HG03571 (cell line): Measurements from ENCODE around the gene GPC5.
"Not testable (repeated sequence)": the region's sequence is repeated elsewhere in the genome, so short reads cannot be mapped to it uniquely, and the experiment has no call there.

Source experiments
- ATAC-seq: cut with Tn5 transposase; IDR thresholded peaks from one replicate; pipeline ENCODE4 v1.9.1; 2021; ENCODE audit not compliant: unreplicated experiment

The GPC5 gene

DNA sequence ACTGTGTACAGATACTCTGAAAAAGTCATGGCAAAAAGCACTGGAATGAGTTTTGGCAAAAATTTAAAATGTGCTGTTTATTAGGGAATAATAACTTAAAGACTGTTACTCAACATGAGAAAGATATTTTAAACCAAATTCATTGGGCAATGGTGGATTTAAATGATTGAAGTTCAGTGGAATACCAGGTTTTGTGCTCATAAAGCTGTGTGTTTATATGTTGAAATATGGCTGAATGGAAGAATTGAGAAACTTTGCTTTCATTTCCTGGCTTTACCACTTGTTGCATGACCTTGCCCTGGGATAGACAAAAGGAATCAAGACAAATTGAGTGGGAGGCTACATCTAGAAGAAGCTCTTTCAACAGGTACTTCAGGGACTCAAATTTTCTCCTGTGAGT, 246.4 kb downstream of the GPC5 start:
- no peak for ATAC-seq

DNA sequence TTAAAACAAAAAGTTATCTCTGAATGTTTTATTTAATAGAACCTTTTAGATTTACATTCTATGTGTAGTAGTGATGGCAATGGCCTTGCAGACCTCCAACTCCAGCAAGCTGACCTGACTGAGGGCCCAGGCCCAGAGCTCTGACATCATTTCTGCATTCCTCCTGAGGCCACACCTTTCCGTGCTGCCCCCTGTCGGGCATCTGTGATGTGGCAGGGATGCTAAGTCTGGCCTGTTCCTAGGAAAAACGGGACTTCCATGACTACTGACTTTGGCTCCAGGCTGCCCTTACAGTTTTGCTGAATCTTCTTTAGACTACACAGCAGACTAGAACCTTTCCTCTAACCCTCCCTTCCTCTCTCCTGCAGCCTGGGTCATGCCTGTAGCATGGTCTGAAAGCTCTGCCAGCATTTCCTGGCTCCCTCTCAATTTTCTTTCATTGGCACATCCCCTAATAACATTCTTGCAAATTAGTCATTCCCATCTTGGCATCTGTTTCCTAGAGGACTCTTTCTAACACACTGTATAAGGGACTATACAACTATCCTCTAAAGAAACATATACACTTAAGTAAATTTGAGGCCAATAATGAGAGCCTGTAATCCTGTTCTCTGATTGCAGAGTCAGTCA, 249.1 kb downstream of the GPC5 start:
- ATAC-seq, result no peak

DNA sequence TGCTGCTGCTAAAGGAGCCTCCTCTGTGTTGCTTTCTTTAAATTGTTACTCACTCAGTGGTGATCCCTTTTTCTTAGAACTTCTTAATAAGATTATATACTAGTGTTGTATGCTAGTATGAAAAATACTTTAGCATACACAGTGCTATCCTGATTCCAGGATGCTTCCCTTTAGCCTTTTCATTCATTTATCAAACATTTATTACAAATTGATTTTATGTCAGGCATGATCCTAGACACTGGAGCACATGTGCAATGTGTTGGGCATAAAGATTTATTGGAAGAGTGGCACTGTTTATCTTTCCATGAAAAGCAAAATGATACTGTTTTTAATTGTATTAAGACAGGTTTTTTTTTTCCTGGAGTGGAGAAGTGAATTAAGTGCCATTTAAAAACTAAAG, 249.6 kb downstream of the GPC5 start:
- ATAC-seq, result no peak

DNA sequence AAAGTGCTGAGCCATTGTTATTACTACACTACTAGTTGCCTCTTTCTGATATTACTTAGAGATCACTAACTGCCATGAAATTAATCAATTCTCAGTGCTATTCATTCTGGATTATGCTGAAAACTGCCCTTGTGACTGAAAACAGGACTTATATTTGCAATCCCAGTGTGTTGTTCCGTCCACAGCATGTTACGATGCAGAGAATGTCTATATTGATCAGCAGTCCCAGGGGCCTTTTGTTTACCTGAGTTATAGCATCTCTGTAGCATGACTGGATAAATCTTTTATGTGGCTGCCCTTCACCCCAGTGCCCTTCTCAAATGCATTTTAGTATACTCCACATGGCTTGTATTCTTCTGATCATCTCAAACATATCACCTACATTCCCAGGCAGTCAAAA, 251.0 kb downstream of the GPC5 start:
- no peak for ATAC-seq

DNA sequence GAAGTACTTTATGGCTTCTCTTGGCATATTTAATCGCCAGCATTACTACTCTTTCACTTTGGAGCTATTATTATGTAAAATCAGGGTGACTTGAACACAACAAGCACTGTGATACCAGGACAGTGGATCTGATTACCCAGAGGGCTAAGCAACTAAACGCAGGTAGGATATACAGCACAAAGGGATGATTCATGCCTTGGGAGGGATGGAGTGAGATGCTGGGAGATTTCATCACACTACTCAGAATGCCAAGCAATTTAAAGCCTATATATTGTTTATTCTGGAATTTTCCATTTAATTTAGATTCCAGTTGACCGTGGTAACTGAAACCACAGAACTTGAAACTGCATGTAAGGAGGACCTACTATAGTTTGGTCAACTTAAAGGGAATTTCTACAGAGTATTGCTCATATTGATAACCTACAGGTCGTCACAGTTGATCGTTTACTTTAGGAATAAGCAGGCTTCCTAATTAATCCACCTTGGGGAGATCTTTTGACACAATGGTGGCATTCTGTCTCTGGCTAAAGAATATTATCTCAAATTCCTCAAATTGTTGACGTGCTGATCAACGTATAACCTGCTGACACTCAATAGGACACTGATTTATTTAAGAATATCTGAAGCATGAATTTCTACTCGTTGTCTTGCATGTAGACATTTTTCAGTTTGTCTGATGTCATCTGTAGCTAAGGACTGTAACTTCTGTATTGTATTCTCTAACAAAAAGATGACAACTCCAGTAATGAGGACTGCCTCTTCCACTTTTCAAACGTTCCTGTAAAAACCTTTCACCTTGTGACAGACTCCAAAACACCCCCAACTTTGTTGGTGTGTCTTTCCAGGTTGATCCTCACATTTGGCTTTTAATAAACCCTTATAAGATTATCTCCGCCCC, 254.2 kb downstream of the GPC5 start:
- no peak for ATAC-seq

DNA sequence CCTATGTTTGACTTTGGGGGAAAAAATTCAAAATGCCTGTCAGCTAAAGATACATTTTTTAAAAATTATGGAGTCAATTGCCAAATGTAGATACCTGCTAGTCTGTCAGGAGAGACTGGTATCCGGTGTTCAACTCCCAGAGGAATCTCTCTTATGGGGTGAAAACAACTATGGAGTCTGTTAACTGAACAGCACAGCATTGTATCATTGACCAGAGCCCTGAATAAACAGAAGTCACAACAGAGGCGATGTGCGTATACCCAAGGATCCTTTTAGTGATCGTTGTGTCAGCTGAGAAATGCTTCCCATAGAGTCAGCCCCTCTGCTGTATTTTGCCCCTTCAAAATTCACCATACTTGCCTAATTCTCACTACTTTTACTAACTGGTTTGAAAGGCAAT, 257.3 kb downstream of the GPC5 start:
- ATAC-seq, result no peak

DNA sequence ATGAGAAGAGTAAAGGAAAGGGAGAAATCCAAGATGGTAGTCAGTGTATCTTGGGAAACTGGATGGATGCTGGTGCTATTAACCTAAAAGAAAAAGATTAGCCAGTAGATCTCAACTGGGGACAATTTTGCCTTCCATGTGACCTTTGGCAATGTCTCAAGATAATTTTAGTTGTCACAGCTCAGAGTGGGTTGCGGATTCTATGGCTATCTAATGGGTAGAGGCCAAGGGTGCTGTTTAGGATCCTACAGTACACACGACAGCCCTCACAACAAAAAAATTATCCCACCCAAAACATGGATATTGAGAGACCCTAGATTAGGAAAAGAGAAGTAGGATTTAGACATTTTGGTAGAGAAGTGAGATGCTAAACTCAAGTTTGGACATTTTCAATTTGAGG, 258.9 kb downstream of the GPC5 start:
- no peak for ATAC-seq

DNA sequence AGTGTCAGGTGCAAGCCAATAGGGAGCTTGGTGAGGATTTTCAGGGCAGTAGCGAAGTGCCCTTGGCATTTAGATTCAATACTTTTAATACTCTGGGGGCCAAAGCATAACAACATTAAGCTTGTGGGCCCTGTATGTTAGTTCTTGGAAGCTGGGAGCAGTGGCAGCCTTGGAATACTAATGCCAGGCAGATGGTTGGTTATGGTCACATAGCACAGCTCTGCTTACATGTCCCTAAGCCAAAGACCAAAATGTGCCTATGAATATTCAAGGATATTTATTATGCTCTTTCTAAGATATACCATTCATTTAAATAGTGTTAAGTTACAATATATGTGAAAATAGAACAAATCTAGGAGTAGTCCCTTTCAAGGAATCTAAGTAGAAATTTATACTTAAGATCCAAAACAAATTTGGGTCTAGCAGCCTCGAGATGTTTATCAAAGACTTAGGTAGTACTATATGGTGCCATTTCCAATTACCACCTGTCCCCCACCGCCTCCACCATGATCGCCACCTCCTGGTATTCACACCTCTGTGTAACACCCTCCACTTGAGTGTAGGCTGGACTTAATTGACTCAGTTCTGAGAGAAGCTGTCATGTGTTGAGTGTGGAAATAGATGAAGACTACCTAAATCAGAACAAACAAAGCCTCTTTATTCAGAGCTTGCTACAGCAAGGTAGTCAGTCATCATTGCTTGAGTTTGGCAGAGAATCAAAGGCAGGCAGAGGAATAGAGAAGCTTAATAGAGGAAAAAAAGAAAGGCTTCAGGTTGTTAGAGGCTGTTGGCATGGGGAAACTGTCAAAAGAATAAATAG, 261.0 kb downstream of the GPC5 start:
- ATAC-seq, result no peak

DNA sequence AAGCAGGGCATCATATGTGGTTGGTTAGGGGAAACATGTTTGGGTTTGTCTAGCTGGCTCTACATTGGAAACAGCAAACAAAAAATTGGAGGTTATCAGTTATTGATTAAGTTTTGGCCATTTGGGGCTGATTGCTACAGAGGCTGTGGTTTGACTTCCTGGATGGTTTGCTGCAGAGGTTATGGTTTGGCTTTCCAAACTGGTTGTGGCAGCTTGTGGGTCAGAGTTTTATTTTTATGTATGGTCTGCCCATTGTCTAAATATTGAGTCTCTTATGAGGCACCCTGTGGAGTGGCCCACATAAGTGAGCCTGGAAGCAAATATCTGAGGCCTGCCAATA, 261.6 kb downstream of the GPC5 start:
- no peak for ATAC-seq

DNA sequence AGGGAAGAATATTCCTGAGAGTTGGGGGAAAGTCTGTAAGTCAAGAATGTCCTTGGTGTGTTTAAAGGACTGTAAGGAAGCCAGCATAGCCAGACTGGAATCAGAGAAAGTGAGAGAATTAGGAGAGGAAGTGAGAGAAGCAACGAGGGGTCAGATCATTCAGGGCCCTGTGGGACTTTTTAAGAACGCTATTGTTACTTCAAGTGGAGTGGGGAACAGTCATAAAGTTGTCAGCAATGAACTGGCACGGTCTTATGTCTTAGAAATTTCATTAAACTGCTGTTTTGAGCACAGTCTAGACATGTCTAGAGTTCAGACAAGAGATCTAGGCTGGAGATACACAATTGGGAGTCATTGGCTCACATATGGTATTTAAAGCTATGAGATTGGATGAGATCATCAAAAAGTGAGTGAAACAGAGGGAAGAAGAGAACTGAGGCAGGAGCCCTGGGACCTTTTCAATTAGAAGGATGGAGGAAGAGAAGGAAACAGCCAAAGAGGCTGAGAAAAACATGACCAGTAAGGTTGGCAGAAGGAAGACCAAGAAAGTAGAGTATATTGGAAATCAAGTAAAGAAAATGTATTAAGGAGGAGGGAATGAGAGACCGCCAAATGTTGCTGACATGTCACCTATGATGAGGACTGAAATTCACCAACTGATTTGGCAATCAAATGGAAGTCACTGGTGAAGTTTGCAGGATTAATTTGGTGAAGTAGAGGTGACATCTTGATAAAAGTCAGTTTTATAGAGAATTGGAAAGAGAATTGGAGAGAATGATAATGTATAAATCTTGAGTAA, 263.5 kb downstream of the GPC5 start:
- no peak for ATAC-seq

DNA sequence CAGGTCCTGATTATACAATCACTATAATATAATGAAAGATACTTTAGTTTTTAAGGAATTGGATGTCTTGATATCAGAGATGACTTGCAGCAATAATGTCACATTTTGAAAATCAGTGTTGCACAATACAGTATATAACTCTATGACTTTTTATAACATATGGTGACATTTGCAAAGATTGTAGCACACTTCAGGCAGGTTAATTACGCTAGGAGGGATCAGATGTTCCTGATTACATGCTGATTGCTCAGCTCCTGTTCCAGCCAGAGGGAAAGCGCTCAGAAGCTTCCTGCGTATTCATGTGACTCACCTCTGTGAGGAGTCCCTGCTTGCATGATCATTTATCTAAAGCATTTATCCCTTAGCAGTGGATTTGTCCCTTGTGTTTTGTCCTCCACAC, 265.6 kb downstream of the GPC5 start:
- no peak for ATAC-seq

DNA sequence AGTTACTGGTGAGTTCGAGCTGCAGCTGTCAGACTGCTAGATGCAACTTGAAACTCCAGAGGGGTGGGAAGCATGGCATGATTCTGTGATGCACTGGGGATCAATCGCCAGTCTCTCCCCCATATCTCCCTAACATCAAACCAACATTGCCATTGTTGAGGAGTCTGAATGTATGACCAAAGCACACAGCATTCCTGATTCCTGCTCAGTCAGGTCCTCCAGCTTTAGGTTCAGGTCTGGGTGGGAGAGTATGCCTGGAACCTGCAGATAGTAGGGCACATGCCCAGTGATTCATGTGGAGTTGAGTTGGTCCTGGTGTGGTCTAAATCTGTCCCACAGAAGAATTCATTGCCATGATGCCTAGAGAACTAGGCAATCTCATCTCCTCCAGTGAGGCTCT, 269.1 kb downstream of the GPC5 start:
- no peak for ATAC-seq

DNA sequence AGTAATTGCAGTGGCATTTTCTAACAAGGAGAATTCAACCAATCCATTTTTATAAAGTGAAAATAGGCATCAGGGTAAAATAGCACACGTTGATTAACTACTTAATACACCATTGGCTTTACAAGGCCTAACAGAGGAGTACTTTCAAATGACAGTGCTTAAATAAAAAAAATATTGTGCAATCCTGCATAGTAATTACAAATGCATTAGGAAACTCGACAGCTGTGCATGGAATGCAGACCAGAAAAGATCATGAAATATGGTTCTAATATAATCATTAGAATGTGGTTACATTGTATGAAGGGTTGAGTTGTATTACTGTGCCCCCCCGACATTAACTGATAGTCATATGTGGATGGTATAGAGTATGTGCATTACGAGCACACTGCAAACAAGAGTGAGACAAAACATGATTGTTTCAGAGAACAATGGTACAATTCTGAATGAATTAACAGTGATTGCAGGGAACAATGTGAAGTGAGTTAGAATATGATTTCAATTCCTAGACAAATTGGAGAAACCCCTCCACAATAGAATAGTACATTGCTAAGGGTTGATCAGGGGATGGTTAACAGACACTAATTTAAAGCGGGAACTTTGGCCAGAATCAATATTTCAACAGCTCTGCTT, 270.6 kb downstream of the GPC5 start:
- no peak for ATAC-seq

DNA sequence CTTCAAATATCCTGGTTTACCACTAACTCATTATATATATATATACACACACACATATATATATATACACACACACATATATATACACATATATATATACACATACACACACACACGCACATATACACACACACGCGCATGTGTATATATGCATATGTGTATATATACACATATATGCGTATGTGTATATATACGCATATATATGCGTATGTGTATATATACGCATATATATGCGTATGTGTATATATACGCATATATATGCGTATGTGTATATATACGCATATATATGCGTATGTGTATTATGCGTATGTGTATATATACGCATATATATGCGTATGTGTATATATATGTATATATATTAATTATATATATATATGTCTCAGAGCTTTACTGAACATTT, 275.9 kb downstream of the GPC5 start:
- not testable (repeated sequence) for ATAC-seq

DNA sequence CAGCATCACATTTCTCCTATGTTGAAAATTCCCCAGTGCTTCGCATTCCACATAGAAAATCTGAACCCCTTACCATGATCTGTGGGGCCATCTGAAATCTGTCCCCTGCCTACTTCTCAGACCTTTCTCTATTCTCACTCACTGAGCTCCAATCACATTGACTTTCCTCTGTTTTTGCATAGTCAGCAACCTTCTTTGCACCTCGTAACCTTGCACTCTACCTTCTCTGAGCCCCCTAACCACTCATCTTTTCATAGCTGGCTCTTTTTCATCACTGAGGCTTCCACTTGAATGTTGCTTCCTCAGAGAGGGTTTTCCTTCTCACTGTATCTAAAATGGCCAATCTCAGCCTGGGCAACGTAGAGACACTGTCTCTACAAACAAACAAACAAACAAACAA, 286.3 kb downstream of the GPC5 start:
- ATAC-seq, result no peak

DNA sequence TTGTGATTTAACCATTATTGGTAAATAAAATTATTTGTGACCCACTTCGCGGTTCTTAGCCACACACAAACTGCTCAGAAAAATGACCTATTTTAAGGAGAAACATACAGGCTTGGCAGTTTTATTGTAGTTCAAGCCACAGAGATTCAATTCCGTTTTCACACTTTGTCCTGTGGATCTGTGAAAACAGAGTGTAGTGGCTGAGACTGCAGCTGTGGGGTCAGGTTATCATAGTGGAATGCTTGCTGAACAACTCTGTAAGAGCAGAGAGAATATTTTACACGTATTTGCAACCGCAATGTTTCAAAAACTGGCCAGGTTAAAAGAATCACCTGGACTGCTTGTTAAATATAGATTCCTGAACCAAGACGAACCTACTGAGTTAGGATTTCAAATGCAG, 292.5 kb downstream of the GPC5 start:
- ATAC-seq, result no peak

DNA sequence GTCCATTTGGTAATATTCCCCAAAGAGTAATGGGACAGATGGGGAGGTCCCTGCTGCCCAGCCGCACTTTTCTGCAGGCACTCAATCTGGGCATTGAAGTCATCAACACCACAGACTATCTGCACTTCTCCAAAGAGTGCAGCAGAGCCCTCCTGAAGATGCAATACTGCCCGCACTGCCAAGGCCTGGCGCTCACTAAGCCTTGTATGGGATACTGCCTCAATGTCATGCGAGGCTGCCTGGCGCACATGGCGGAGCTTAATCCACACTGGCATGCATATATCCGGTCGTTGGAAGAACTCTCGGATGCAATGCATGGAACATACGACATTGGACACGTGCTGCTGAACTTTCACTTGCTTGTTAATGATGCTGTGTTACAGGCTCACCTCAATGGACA, 295.0 kb downstream of the GPC5 start:
- no peak for ATAC-seq

DNA sequence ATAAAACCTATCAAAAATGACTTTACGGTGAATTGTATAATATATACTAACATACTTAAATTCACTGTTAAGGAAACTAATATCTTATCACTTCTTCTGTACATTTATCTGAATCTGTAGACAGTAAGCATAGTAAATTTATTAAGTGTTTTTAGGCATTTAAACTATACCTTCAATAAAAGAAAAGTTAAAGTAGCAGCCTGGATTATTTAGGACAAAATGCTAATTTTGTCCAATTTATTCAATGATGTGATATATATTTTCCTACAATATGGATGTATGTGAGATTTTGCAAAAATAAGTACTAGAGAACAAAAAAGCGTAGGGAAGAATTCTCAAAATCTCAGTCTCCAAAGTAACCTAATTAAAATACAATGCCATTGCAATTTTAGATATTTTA, 299.9 kb downstream of the GPC5 start:
- no peak for ATAC-seq

DNA sequence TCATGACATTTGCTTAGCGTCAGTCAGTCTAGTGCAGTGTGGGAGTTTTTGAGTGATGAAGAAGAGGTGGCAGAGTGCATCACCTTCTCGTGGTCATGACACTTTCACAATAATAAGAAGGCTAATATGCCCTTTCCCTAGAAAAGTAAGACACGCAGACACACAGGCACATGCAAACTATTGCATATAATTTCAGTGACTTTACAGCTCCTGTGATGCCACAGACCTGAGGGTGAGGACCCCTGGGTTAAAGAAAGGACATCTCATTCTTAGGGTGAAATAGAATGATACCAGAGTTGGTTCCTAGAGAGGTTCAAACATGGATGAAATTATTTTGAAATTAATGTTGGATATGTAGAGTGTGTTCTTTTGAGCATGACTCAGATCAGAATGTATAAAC, 300.3 kb downstream of the GPC5 start:
- no peak for ATAC-seq

DNA sequence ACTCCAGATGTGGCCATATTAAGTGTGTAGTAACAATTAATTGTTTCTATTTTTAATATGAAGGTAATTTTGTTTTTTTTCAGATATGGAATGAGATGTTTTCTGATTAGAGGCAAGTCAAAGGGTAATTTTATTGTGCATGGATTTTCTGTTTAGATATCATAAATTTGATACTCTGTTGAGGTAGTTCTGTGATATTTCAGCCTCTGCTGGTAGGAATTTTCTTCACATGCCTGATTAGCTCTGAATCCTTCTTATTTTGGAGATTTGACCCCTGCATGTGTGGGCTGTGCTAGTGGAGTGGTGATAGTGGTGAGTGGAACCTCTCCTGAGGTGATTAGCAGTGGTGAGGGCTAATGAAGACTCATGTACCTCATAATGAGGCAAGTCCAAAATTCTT, 301.4 kb downstream of the GPC5 start:
- no peak for ATAC-seq

DNA sequence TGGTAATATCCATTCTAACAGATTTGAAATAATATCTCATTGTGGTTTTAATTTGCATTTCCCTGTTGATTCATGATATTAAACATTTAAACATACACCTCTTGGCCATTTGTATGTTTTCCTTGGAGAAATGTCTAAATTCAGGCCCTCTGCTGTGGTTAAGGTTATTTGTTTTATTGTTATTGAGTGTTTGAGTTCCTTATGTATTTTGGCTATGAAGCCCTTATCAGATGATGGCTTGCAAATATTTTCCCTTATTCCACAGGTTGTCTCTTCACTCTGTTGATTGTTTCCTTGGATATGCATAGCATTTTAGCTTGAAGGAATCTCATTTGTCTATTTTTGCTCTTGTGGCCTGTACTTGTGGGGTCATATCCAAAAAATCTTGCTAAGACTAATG, 303.6 kb downstream of the GPC5 start:
- no peak for ATAC-seq
